OCI-LY1 (cell line): Measurements from ENCODE around the gene IPCEF1.

Experiments
- CTCF ChIP-seq: fragments of 200-600 bp; sonication (generic), shearing (Covaris generic); IDR thresholded peaks from 2 replicates; pipeline ENCODE4 v1.5.1; 2017; ENCODE audit warnings: mild to moderate bottlenecking, antibody characterized with exemption, low read length, moderate library complexity, mixed read lengths
- EZH2 ChIP-seq: fragments of 200-600 bp; sonication (generic), shearing (Covaris generic); IDR thresholded peaks from 2 replicates; pipeline ENCODE4 v1.8.0; 2017; ENCODE audit warnings: borderline replicate concordance, mixed run types, mild to moderate bottlenecking, antibody characterized with exemption, low read length, moderate library complexity, mixed read lengths

GRCh38 chr6:154384191-154384590 is 27.6 kb upstream of the IPCEF1 start:
- no peak for TF ChIP-seq CTCF
- no peak for TF ChIP-seq EZH2
